ENCODE measurements around the gene NCOR1. TPM values are rescaled to one million over a fixed set of nuclear protein-coding genes. Genes with fewer than 3 reads are reported as not detected.

The NCOR1 gene
- total RNA-seq, 1 experiment from 2014 or later, result 171 TPM

- intact Hi-C loops (cut with micrococcal nuclease; ENCODE audit: unreplicated experiment), result no loop called here
- CTCF ChIA-PET, result no interaction called here
- H3K36me3 ChIP-seq (ENCODE audit: low read depth), result peaks cover 5% of the 10 kb centered on the region; the same call in 1 of the 2 replicates
Measured at GRCh38 chr17:16046966-16047365, 168.4 kb downstream of the NCOR1 start.

GRCh38 chr17:16044487-16044886 is 170.8 kb downstream of the NCOR1 start:
- no peaks in the 10 kb centered on the region for H3K9me2 ChIP-seq (ENCODE audit: insufficient read depth)
- peaks cover 5% of the 10 kb centered on the region; the same call in 1 of the 2 replicates for H3K36me3 ChIP-seq (ENCODE audit: low read depth)
- no peaks in the 10 kb centered on the region for H3K4me1 ChIP-seq (replicated peaks; ENCODE audit: insufficient read depth)
- no peak overlapping the region for H3K4me2 ChIP-seq
- no peaks in the 10 kb centered on the region for H3K27me3 ChIP-seq (ENCODE audit: insufficient read depth, low read depth)
- TF ChIP-seq EZH2 (IDR thresholded peaks at IDR 0.05; ENCODE audit: low read depth), result no peak
- no peak for TF ChIP-seq CTCF (conservative IDR thresholded peaks at IDR 0.05)
- no peak overlapping the region for H3K27ac ChIP-seq
- BruUV-seq (replicated peaks), result no TSS peak
- intact Hi-C loops (cut with micrococcal nuclease; ENCODE audit: unreplicated experiment), result no loop called here
- H3K79me2 ChIP-seq (ENCODE audit: low read depth), result no peaks in the 10 kb centered on the region
- POLR2A ChIA-PET (ENCODE audit: unreplicated experiment), result no interaction called here
- no peaks in the 10 kb centered on the region for H3K9me3 ChIP-seq (ENCODE audit: insufficient read depth, low read depth)
- DNase-seq, result no peak
- no peak overlapping the region for H3K4me3 ChIP-seq
- H4K20me1 ChIP-seq (ENCODE audit: insufficient read depth), result no peaks in the 10 kb centered on the region
- CTCF ChIA-PET, result no interaction called here
- peaks cover 3% of the 10 kb centered on the region; the same call in 1 of the 2 replicates for H3F3A ChIP-seq (ENCODE audit: insufficient read depth, low read depth)
- no peak overlapping the region for H2AFZ ChIP-seq

More at GRCh38 chr17:16046966-16047365, 168.4 kb downstream of the NCOR1 start:
- no peaks in the 10 kb centered on the region for H4K20me1 ChIP-seq (ENCODE audit: insufficient read depth)
- H3K4me3 ChIP-seq, result no peak overlapping the region
- BruUV-seq (replicated peaks), result no TSS peak
- no peaks in the 10 kb centered on the region for H3F3A ChIP-seq (ENCODE audit: insufficient read depth, low read depth)
- H3K79me2 ChIP-seq (ENCODE audit: low read depth), result no peaks in the 10 kb centered on the region
- H3K9me3 ChIP-seq (ENCODE audit: insufficient read depth, low read depth), result no peaks in the 10 kb centered on the region
- POLR2A ChIA-PET (ENCODE audit: unreplicated experiment), result no interaction called here
- H3K27me3 ChIP-seq (ENCODE audit: insufficient read depth, low read depth), result no peaks in the 10 kb centered on the region
- no peaks in the 10 kb centered on the region for H3K9me2 ChIP-seq (ENCODE audit: insufficient read depth)
- no peaks in the 10 kb centered on the region for H3K4me1 ChIP-seq (replicated peaks; ENCODE audit: insufficient read depth)
- TF ChIP-seq EZH2 (IDR thresholded peaks at IDR 0.05; ENCODE audit: low read depth) (no peak), CTCF (conservative IDR thresholded peaks at IDR 0.05) (no peak)
- no peak overlapping the region for H3K27ac ChIP-seq
- DNase-seq, result no peak
- H3K4me2 ChIP-seq, result no peak overlapping the region
- H2AFZ ChIP-seq, result no peak overlapping the region

- no peaks in the 10 kb centered on the region for H3K4me1 ChIP-seq (replicated peaks; ENCODE audit: insufficient read depth)
- no peak overlapping the region for H2AFZ ChIP-seq
- no peak overlapping the region for H3K27ac ChIP-seq
- no TSS peak for BruUV-seq (replicated peaks)
- ChIA-PET CTCF (interaction anchor here (0.6 kb wide), 1 partner anchor 83 kb away, joined by 5 read pairs; no protein-coding TSS in a partner anchor), POLR2A (ENCODE audit: unreplicated experiment) (no interaction called here)
- H4K20me1 ChIP-seq (ENCODE audit: insufficient read depth), result no peaks in the 10 kb centered on the region
- intact Hi-C loops (cut with micrococcal nuclease; ENCODE audit: unreplicated experiment), result no loop called here
- H3K9me2 ChIP-seq (ENCODE audit: insufficient read depth), result no peaks in the 10 kb centered on the region
- H3K27me3 ChIP-seq (ENCODE audit: insufficient read depth, low read depth), result no peaks in the 10 kb centered on the region
- no peaks in the 10 kb centered on the region for H3K79me2 ChIP-seq (ENCODE audit: low read depth)
- H3K9me3 ChIP-seq (ENCODE audit: insufficient read depth, low read depth), result no peaks in the 10 kb centered on the region
- H3K4me2 ChIP-seq, result no peak overlapping the region
- H3K36me3 ChIP-seq (ENCODE audit: low read depth), result peaks cover 2% of the 10 kb centered on the region; the same call in 1 of the 2 replicates
- TF ChIP-seq CTCF (conservative IDR thresholded peaks at IDR 0.05) (no peak), EZH2 (IDR thresholded peaks at IDR 0.05; ENCODE audit: low read depth) (no peak)
- DNase-seq, result no peak
- peaks cover 12% of the 10 kb centered on the region; the same call in 1 of the 2 replicates for H3F3A ChIP-seq (ENCODE audit: insufficient read depth, low read depth)
- H3K4me3 ChIP-seq, result no peak overlapping the region
Measured at GRCh38 chr17:16040710-16041251, 174.6 kb downstream of the NCOR1 start.
